ENCODE measurements around the gene F10. TPM values are rescaled to one million over a fixed set of nuclear protein-coding genes. Genes with fewer than 3 reads are reported as not detected.
"Not testable (repeated sequence)": the region's sequence is repeated elsewhere in the genome, so short reads cannot be mapped to it uniquely, and the experiment has no call there.

Gene F10
- polyA plus RNA-seq, 4 donors, result 21.8 to 23.4 (median 22.4) TPM

- no peak for DNase-seq (ENCODE audit: low read depth in 4 of 4, low spot score in 2 of 4)
Observed at GRCh38 chr13:113098162-113098732, 24.4 kb upstream of the F10 start.

- no peak for DNase-seq (ENCODE audit: low read depth in 4 of 4, low spot score in 2 of 4)
Observed at GRCh38 chr13:113099142-113099541, 23.5 kb upstream of the F10 start.

- DNase-seq (ENCODE audit: low read depth in 4 of 4, low spot score in 2 of 4), result not testable (repeated sequence)
Observed at GRCh38 chr13:113102302-113102701, 20.3 kb upstream of the F10 start.

- DNase-seq (ENCODE audit: low read depth in 4 of 4, low spot score in 2 of 4), result no peak
Observed at GRCh38 chr13:113102727-113103126, 19.9 kb upstream of the F10 start.

- DNase-seq (ENCODE audit: low read depth in 4 of 4, low spot score in 2 of 4), result no peak
Observed at GRCh38 chr13:113103646-113104045, 19.0 kb upstream of the F10 start.

GRCh38 chr13:113105032-113105920 is 17.3 kb upstream of the F10 start, which contains the start of gene F7:
F7 (plus strand) TSS chr13:113105791; CDS start chr13:113105842, 51 bp downstream.
- DNase-seq (ENCODE audit: low read depth in 4 of 4, low spot score in 2 of 4), result no peak

GRCh38 chr13:113105921-113106452 is 16.6 kb upstream of the F10 start:
- no peak for DNase-seq (ENCODE audit: low read depth in 4 of 4, low spot score in 2 of 4)

GRCh38 chr13:113106711-113107351 is 15.8 kb upstream of the F10 start:
- DNase-seq (ENCODE audit: low read depth in 4 of 4, low spot score in 2 of 4), result no peak

- not testable (repeated sequence) for DNase-seq (ENCODE audit: low read depth in 4 of 4, low spot score in 2 of 4)
Observed at GRCh38 chr13:113108521-113108920, 14.1 kb upstream of the F10 start.

- DNase-seq (ENCODE audit: low read depth in 4 of 4, low spot score in 2 of 4), result no peak
Observed at GRCh38 chr13:113109151-113110047, 13.2 kb upstream of the F10 start.

- DNase-seq (ENCODE audit: low read depth in 4 of 4, low spot score in 2 of 4), result no peak
Observed at GRCh38 chr13:113110048-113110851, 12.3 kb upstream of the F10 start.

GRCh38 chr13:113110852-113111315 is 11.7 kb upstream of the F10 start:
- no peak for DNase-seq (ENCODE audit: low read depth in 4 of 4, low spot score in 2 of 4)

GRCh38 chr13:113111821-113112220 is 10.8 kb upstream of the F10 start:
- not testable (repeated sequence) for DNase-seq (ENCODE audit: low read depth in 4 of 4, low spot score in 2 of 4)

- not testable (repeated sequence) for DNase-seq (ENCODE audit: low read depth in 4 of 4, low spot score in 2 of 4)
Observed at GRCh38 chr13:113112475-113112874, 10.1 kb upstream of the F10 start.

GRCh38 chr13:113112893-113113845 is 9.4 kb upstream of the F10 start:
- no peak for DNase-seq (ENCODE audit: low read depth in 4 of 4, low spot score in 2 of 4)

GRCh38 chr13:113113846-113114271 is 8.7 kb upstream of the F10 start:
- DNase-seq (ENCODE audit: low read depth in 4 of 4, low spot score in 2 of 4), result no peak

GRCh38 chr13:113114511-113115362 is 7.9 kb upstream of the F10 start:
- no peak for DNase-seq (ENCODE audit: low read depth in 4 of 4, low spot score in 2 of 4)
